Stomach (tissue), 9 donors: ENCODE measurements around the gene LAG3. TPM values are rescaled to one million over a fixed set of nuclear protein-coding genes. Genes with fewer than 3 reads are reported as not detected.

ENCODE experiments used
- DNase-seq, 2 donors: peaks; one replicate each; pipeline versions ENCODE4 v3.0.0 to v3.0.0-alpha.2; 2013 to 2019
- H3K27ac ChIP-seq, 5 donors: fragments of 200-600 bp in 4 of 5; sonication (generic) in 4 of 5; one replicate each; pipeline ENCODE4 v1.5.1; 2013 to 2019; ENCODE audit warnings: mild to moderate bottlenecking in 1 of 5, moderate library complexity in 1 of 5
- H3K27me3 ChIP-seq, 3 donors: fragments of 200-600 bp; sonication (generic); one replicate each; pipeline ENCODE4 v1.5.1; 2017 to 2019; ENCODE audit warnings: mixed run types in 1 of 3
- H3K36me3 ChIP-seq, 4 donors: fragments of 200-600 bp; sonication (generic); 1 replicate in 3 of 4; 2 replicates in 1 of 4; pipeline ENCODE4 v1.5.1; 2016 to 2019
- H3K4me1 ChIP-seq, 4 donors: fragments of 200-600 bp; sonication (generic); one replicate each; pipeline ENCODE4 v1.5.1; 2016 to 2019
- H3K4me3 ChIP-seq, 4 donors: fragments of 200-600 bp; sonication (generic) in 3 of 4; one replicate each; pipeline ENCODE4 v1.5.1; 2016 to 2019; ENCODE audit warnings: mild to moderate bottlenecking in 1 of 4
- H3K9me3 ChIP-seq, 4 donors: fragments of 200-600 bp; sonication (generic); one replicate each; pipeline ENCODE4 v1.5.1; 2016 to 2019
- EP300 ChIP-seq: sonication (generic); formaldehyde crosslinking; IDR thresholded peaks from one replicate; pipeline ENCODE4 v1.6.1; 2017; ENCODE audit warnings: antibody characterized with exemption
- POLR2A ChIP-seq, 4 donors: fragments of 450-650 bp; IDR thresholded peaks; one replicate each; pipeline ENCODE4 v1.6.1; 2016; ENCODE audit warnings: antibody characterized with exemption in 4 of 4, control low read depth in 2 of 4, mild to moderate bottlenecking in 1 of 4, moderate library complexity in 1 of 4
- POLR2AphosphoS5 ChIP-seq, 3 donors: sonication (generic); formaldehyde crosslinking; IDR thresholded peaks; one replicate each; pipeline ENCODE4 v1.6.1; 2016; ENCODE audit warnings: antibody characterized with exemption in 3 of 3
- WGBS, 5 donors: extraction: QIAGEN DNeasy Blood & Tissue Kit in 3 of 5; methylation state at CpG; one replicate each; pipeline versions ENCODE4 v1.1.5 to v1.1.7; 2013 to 2018; 5-methylcytosine and 5-hydroxymethylcytosine counted together
- intact Hi-C: fragments of 100-400 bp; cut with DNase I; formaldehyde crosslinking; loops from one replicate; pipeline ENCODE4 v1.15.1; 2023; ENCODE audit warnings: low total_unique reads
- polyA plus RNA-seq, 3 donors: library from polyadenylated mRNA; stranded (reverse); fragments of 200-250 nt; gene quantifications; one replicate each; pipeline ENCODE4 v1.2.3, GENCODE V29; 2013
- total RNA-seq, 5 donors: library from RNA; depleted of rRNA; stranded (reverse); fragments of >200 nt; gene quantifications; one replicate each; pipeline versions ENCODE4 v1.1.0 to v1.2.3, GENCODE V29; 2014 to 2016
- TF ChIP-seq, protein P1 (sequence below), 7 experiments: fragments of 450-650 bp in 4 of 7; fragments of 200-600 bp in 3 of 7; sonication (generic) in 3 of 7; IDR thresholded peaks; one replicate each; pipeline ENCODE4 v1.5.1; 2016 to 2019; ENCODE audit warnings: antibody characterized with exemption in 7 of 7, control low read depth in 2 of 7, mild to moderate bottlenecking in 1 of 7
- donor health status: healthy with polysubstance abuse.
- donor health status: Bipolar disorder and iron deficiency.
- donor health status: healthy.

Gene LAG3
- total and polyA plus RNA-seq, 8 donors = 0.25 to 2.3 (median 1.4) TPM; not detected in 3

GRCh38 chr12:6790496-6791150 lies 18.3 kb downstream of the LAG3 start:
- TF ChIP-seq POLR2AphosphoS5 (IDR thresholded peaks at IDR 0.05) = no peak

DNA sequence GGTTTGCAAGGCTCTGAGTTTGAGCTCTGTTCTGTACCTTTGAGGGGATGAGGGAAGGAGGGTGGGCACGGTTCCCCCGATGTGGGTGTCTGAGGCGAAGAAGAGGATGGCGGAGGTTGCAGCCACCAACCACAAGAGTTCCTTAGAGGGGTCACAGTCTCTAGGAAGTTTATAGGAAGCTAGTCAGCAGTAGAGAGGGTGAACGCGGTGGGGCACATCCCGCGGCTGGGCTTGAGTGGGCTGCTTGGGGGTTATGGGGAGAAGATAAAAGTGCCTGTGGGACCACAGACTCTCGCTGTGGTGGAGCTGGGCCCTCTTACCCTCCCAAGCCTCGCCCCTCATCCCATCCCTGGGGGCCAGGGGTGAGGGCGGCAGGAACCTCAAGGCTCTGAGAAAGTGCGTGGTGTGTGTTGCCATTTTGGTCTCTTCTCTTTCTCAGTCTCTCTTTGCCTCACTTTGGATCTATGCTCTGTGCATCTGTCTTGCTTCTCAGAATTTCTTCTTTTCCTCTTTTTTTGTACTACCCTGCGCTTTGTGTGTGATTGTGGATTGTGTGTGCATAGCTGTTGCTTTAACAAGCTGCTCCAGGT lies 19.7 kb downstream of the LAG3 start:
- H3K27ac ChIP-seq = peak overlapping the region in 4 of 5 donors; percentile 22 to 66 (median 40)
- H3K9me3 ChIP-seq = no peaks in the 10 kb centered on the region
- DNase-seq = no peak
- 69 to 81% (median 78%) methylated on average over 13 of the region's 13 CpGs for WGBS, 5 donors
- peak overlapping the region in 2 of 4 donors; percentile 10 to 24 for H3K4me3 ChIP-seq
- intact Hi-C loops = no loop called here
- no peak for TF ChIP-seq POLR2A (IDR thresholded peaks at IDR 0.05)
- TF ChIP-seq POLR2AphosphoS5 (IDR thresholded peaks at IDR 0.05) = no peak
- TF ChIP-seq EP300 = no peak
- TF ChIP-seq, protein P1, sequence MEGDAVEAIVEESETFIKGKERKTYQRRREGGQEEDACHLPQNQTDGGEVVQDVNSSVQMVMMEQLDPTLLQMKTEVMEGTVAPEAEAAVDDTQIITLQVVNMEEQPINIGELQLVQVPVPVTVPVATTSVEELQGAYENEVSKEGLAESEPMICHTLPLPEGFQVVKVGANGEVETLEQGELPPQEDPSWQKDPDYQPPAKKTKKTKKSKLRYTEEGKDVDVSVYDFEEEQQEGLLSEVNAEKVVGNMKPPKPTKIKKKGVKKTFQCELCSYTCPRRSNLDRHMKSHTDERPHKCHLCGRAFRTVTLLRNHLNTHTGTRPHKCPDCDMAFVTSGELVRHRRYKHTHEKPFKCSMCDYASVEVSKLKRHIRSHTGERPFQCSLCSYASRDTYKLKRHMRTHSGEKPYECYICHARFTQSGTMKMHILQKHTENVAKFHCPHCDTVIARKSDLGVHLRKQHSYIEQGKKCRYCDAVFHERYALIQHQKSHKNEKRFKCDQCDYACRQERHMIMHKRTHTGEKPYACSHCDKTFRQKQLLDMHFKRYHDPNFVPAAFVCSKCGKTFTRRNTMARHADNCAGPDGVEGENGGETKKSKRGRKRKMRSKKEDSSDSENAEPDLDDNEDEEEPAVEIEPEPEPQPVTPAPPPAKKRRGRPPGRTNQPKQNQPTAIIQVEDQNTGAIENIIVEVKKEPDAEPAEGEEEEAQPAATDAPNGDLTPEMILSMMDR (IDR thresholded peaks at IDR 0.05) = no peak
- no peaks in the 10 kb centered on the region for H3K36me3 ChIP-seq
- H3K4me1 ChIP-seq = peaks cover 0 to 15% (median 3%) of the 10 kb centered on the region in 4 donors
- H3K27me3 ChIP-seq = no peaks in the 10 kb centered on the region

More at GRCh38 chr12:6790496-6791150, 18.3 kb downstream of the LAG3 start:
- H3K36me3 ChIP-seq = no peaks in the 10 kb centered on the region
- H3K4me1 ChIP-seq = peaks cover 0 to 15% (median 3%) of the 10 kb centered on the region in 4 donors
- WGBS, 5 donors = 77 to 88% (median 84%) methylated on average over 12 of the region's 12 CpGs
- no peak for DNase-seq
- no peaks in the 10 kb centered on the region for H3K9me3 ChIP-seq
- H3K4me3 ChIP-seq = no peak overlapping the region
- intact Hi-C loops = no loop called here
- no peaks in the 10 kb centered on the region for H3K27me3 ChIP-seq
- H3K27ac ChIP-seq = peak overlapping the region in 2 of 5 donors; percentile 22 to 66

DNA sequence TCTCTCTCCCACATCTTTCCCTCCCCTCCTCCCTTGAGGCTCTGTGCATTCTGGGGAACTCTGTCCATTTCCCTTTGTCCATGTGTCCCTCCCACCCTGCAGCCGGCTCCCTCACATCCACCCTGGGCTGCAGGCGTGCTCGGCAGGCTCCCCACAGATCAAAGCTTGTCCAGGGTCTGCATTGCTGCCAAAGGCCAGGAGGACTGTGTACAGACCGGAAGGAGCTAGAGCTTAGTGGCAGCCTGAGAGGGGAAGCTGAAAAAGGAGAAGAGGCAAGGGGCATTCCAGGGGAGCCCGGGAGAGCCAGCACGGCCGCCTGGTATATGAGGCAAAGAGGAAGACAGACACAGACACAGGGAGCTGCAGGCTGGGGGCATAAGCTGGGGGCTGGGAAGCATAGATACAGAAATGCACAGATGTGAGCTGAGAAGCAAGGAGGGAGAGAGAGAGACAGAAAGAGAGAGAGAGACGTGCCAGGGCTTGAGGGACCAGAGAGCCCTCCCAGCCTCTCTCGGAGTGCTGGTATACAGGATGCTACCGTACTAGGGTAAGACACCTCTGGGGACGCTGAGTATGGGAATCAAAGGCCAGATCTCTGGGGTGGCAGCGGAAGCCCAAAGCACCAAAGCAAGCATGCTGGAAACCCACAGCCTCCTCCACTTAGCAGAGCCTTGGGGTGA lies 20.3 kb downstream of the LAG3 start:
- Histone ChIP-seq H3K27ac (peak overlapping the region in 3 of 5 donors; percentile 24 to 66 (median 56)), H3K36me3 (no peaks in the 10 kb centered on the region), H3K4me3 (peak overlapping the region in 2 of 4 donors; percentile 10 to 24), H3K9me3 (no peaks in the 10 kb centered on the region), H3K4me1 (peaks cover 0 to 15% (median 3%) of the 10 kb centered on the region in 4 donors), H3K27me3 (no peaks in the 10 kb centered on the region)
- DNase-seq = peak in 1 of 2 donors; percentile 72
- 23 to 34% (median 28%) methylated on average over 12 of the region's 12 CpGs for WGBS, 5 donors
- intact Hi-C loops = no loop called here
- TF ChIP-seq, protein P1 (IDR thresholded peaks at IDR 0.05) = no peak
- no peak for TF ChIP-seq POLR2AphosphoS5 (IDR thresholded peaks at IDR 0.05)

GRCh38 chr12:6795088-6795487 lies 22.8 kb downstream of the LAG3 start:
- Histone ChIP-seq H3K4me3 (no peak overlapping the region), H3K36me3 (no peaks in the 10 kb centered on the region), H3K9me3 (no peaks in the 10 kb centered on the region), H3K4me1 (peaks cover 0 to 10% (median 3%) of the 10 kb centered on the region in 4 donors), H3K27me3 (no peaks in the 10 kb centered on the region), H3K27ac (no peak overlapping the region)
- no peak for TF ChIP-seq POLR2A (IDR thresholded peaks at IDR 0.05)
- TF ChIP-seq, protein P1 (IDR thresholded peaks at IDR 0.05) = no peak
- no peak for TF ChIP-seq EP300
- TF ChIP-seq POLR2AphosphoS5 (IDR thresholded peaks at IDR 0.05) = no peak
- intact Hi-C loops = no loop called here
- 53 to 64% (median 58%) methylated on average over 2 of the region's 2 CpGs for WGBS, 5 donors
- DNase-seq = no peak
